Measurements from ENCODE around the gene PLCB1. TPM values are rescaled to one million over a fixed set of nuclear protein-coding genes. Genes with fewer than 3 reads are reported as not detected.
"Not testable (repeated sequence)": the region's sequence is repeated elsewhere in the genome, so short reads cannot be mapped to it uniquely, and the experiment has no call there.

The PLCB1 gene
- total RNA-seq, 1 donor from 2014 or later = 48.3 TPM

DNA sequence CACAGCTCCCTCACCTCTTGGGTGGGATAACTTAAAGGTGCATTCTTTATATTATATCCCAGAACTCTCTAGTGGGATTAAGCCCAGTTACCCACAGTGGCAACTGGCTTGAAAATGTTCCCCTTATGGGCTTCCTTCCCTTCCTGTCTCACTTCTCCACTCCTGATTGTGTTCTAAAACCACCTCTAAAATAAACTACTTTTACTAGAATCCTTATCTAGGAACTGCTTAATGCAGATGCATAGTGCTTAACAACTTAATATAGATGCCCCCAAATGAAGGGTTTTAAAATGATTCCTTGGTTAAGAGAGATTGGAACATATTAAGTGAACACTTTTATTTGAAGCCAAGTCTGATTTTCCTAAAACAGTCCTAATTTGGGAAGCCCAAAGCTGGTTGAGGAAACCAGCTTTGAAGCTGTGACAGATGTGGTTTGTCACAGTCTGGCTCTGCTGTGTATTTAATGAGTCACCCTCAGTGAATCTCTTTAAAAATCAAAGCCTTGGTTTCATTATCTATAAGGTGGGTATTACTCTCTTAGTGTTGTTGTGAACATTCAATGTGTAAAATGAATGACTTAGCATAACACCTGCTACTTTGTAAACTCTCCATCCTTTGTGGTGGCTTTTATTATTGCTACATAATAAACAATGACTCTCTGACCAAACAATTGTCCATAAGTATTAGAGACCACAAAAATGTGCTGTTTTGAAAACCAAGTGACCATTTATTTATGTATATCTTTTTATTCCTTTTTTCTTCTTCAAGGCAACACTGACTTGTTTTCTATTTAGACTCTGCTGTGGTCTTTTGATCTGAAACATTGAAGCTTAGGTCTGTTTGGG, 24.4 kb downstream of the PLCB1 start:
- no peak for DNase-seq (ENCODE audit: low spot score)

DNA sequence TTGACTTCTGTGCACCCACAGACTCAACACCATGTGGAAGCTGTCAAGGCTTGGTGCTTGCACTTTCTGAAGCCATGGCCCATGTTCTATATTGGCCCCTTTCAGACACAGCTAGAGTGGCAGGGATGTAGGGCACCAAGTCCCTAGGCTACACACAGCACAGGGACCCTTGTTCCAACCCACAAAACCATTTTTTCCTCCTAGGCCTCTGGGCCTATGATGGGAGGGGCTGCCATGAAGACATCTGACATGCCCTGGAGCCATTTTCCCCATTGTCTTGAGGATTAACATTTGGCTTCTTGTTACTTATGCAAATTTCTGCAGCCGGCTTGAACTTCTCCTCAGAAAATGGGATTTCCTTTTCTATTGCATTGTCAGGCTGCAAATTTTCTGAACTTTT, 27.2 kb downstream of the PLCB1 start:
- not testable (repeated sequence) for DNase-seq (ENCODE audit: low spot score)

DNA sequence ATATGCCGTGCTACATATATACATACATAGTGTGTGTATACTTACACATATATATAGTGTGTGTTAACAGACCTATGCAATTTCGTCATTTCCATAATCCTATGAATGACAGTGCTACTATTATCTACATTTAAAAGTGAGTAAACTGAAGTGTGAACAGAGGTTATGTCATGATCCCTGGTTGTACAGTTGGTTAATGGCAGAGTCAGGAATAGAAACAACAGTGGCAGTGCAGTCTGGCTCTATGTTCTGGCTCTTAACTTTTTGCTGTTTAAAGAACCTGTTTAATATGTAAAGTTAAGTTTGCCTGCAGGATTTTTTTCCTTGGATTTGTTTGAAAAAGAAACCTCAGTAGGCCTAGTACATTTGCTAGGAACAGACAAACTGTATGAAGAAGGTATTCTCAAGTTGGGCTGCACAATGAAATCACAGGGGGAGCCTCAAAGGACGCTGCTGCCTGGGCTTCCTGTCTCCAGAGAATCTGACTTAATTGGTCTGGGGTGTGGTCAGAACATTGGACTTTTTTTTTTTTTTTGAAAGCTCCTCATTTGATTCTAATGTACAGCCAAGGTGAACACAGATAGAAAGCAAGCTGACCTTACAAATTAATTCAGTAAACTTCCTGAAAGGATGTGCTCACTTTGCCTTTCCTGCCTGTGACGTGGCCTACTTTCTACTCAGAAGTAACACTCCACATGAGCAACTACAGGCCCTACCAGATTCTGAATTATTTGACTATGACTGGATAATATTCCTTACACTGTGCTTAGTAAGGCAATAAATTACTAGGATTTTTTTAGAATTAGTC, 29.4 kb downstream of the PLCB1 start:
- no peak for DNase-seq (ENCODE audit: low spot score)

GRCh38 chr20:8162610-8163009, 30.5 kb downstream of the PLCB1 start:
- DNase-seq (ENCODE audit: low spot score) = no peak

DNA sequence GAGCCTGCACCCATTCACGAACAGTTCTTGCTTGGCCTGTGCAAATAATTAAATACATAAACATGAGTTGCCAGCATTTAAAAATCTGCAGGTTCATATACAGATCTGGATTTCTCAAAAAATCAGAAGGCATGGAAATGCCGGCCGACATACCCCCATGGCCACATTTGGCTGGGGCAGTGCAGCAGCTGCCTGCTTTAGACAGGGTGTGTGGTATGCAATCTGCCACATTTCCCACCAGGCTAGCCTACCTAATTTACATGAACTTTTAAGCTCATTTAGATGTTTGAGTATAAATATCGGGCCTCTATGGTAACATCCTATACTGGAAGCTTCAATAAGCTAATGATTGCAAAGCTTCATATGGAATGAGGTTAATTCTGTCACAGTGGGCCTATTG, 31.5 kb downstream of the PLCB1 start:
- no peak for DNase-seq (ENCODE audit: low spot score)

DNA sequence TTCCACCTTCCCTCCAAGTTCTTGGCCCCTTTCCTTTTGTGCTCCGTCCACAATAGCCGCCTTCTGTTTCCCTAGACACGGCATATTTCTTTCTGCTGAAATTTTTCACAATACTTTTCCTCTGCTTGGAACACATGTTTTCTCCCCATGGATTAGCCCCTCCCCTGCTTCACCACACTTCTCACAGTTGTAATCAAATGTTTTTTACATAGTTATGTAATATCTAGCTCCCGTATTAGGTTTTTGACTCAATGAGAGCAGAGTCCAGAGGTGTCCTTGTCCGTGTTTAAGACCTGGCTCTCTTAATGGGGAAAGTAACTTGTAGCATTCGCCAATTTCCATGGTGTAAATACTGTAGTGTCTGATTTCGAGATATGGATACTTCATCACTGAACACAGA, 34.7 kb downstream of the PLCB1 start:
- DNase-seq (ENCODE audit: low spot score) = no peak

DNA sequence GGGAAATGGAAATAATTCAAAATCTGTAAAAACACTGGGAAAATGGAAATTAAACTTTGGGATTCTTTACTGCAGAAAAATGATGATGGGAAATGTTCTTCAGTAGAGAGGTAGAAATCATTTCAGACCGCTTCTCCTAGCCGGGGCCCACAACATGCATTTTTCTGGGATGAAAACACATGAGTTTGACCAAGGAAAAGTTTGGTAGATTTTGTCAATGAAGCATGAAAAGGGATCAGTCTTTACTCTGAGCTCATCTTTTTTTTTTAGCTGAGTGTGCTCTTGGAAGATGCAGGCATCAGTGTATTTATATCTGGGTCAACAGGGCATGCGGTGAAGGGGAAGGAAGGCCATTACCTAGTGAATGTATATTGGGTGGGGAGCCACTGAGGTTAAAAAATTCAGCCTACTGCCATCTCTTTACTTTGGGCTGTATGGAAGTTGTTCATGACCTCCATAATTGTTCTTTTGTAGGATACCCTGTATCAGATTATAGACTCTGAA, 36.8 kb downstream of the PLCB1 start:
- DNase-seq (ENCODE audit: low spot score) = no peak

DNA sequence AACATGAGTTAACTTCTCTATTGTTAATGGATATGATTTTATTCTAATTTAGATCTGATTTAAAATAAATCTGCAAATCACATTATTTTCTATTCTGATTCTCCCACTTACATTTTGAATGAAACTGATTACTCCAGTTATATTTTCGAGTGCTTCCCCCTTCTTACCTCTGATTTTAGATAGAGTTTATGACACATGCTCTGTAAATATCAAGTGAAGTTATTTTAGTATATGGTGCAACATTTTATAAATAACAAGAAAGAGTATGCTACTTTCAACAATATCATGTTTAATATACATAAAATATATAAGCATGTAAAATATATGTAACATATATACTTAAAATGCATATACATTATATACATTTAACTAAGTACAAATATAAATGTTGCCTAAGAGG, 38.9 kb downstream of the PLCB1 start:
- no peak for DNase-seq (ENCODE audit: low spot score)

- DNase-seq (ENCODE audit: low spot score) = no peak
Measured at GRCh38 chr20:8172191-8172590, 40.1 kb downstream of the PLCB1 start.

DNA sequence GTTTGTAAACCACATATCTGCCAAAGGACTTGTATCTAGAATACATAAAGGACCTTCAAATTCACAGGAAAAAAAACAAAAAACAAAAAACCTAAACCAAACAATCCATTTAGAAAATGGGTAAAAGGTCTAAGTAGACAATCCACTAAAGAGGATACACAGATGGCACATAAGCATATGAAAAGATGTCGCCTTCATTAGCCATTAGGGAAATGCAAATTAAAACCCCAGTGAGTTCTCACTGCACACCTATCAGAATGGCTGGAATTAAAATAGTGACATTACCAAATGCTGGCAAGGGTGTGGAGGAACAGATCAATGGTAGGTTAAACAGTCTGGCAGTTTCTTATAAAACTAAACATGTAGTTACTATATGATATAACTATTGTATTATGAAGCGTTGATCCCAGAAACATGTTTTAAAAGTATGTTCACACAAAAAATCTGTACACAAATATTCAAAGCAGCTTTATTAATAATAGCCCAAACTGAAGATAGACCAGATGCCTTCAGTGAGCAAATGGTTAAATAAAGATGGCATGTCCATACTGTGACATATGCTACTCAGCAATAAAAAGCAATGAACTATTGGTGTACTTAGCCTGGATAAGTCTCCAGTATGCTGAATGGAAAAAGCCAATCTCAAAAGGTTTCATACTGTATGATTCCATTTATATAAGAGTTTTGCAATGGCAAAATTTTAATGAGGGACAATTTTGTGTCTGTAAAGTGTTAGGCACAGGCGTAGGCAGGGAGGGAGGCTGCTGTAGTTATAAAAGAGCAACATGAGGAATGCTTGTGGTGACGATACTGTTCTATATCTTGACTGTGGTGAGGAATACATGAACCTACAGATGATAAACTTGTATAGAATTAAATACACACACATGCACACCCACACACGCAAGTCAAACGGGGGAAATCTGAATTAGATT, 43.9 kb downstream of the PLCB1 start:
- no peak for DNase-seq (ENCODE audit: low spot score)

DNA sequence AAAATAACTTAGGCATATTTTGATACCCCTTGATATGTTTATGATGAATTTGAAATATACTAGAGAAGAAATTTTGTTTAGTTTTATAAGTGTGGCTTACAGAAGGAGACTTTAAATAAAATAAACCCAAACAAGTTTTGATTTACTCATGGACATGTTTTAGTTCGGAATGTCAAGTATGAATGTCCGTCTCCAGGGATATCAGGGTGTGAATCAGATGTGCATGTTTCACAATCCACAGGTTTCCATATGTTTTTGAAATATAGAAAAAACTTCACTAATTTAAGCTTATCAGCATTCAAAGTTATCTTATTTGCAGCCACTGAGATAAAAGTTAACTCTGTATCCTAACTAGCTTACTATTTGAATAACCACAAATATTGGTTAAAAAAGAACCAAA, 51.5 kb downstream of the PLCB1 start:
- no peak for DNase-seq (ENCODE audit: low spot score)

GRCh38 chr20:8187740-8188139, 55.7 kb downstream of the PLCB1 start:
- no peak for DNase-seq (ENCODE audit: low spot score)

GRCh38 chr20:8190043-8190880, 58.2 kb downstream of the PLCB1 start:
- no peak for DNase-seq (ENCODE audit: low spot score)

DNA sequence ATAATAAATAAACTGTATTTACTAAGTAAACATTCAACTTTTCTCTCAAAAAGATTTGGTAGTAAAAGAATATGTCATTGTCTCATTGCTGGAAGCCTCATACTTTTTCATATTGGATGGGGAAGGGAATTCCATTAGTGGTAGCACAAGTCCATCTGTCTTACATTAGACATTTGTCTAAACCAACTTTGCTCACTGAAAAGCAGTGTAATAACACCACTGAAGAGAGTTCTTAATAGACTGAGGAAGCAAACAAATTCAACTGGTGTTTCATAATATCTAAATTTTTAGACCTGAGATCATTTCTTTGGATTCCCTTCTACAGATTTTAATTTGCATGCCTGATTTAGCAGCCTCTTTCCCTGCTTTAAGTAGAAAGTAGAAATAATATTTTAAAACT, 62.7 kb downstream of the PLCB1 start:
- DNase-seq (ENCODE audit: low spot score) = no peak

GRCh38 chr20:8196096-8196495, 64.0 kb downstream of the PLCB1 start:
- no peak for DNase-seq (ENCODE audit: low spot score)

DNA sequence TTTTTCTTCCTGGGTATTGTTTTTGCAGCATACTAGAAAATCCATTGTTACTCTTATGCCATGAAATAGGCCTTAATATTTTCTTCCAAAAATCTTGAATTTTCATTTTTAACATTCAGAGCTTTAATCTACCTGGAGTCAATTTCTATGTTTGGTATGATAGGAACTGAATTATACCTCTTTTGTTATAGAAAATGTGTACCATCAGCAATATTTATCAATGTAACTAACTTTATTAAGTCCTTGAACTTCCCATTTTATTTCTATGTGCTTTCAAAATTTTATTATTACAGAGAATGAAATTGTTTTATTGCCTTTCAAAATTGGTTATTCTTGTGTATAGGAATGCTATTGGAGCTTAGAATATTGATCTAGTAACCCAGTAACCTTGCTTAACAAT, 68.2 kb downstream of the PLCB1 start:
- no peak for DNase-seq (ENCODE audit: low spot score)

GRCh38 chr20:8203366-8203765, 71.3 kb downstream of the PLCB1 start:
- no peak for DNase-seq (ENCODE audit: low spot score)

DNA sequence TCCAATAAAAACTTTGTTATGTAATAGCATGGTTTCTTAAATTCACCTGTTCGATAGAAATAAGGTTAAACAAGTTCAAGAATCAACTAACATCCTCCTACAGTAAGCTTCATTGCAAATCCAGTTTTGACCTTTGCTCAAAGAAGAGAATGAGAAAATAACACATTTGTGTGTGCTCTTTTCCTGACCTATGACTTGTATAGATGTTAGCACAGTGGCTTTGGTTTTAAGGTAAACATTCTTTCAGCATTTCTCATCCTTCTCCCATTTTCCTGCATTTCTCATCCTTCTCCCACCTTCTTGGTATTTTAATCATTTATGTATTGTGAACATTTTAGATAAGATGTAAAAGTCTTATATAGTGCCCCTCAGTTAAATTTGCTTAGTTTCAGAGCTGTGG, 73.9 kb downstream of the PLCB1 start:
- no peak for DNase-seq (ENCODE audit: low spot score)

GRCh38 chr20:8208226-8208625, 76.2 kb downstream of the PLCB1 start:
- no peak for DNase-seq (ENCODE audit: low spot score)

DNA sequence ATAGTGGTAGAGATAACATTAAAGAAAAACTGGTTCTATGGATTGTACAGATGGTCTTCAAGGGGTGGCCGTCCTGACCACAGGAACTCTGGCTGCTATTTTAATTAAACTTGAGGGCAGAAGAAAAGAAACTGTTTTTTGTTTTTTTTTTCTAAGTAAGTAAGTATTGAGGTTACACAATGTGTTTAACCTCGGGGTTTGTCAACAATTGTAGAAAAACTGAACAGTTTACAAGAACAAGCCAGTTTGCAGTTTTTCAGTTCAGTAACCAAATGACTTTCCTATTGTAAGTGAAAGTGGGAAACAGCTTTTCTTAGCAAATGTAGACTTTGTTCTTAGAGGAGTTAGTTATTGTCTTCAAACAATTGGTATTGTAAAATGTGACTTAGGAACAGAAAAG, 77.0 kb downstream of the PLCB1 start:
- no peak for DNase-seq (ENCODE audit: low spot score)

- no peak for DNase-seq (ENCODE audit: low spot score)
Measured at GRCh38 chr20:8210749-8211148, 78.7 kb downstream of the PLCB1 start.
